H9 (cell line): ENCODE measurements around the gene APP. TPM values are rescaled to one million over a fixed set of nuclear protein-coding genes. Genes with fewer than 3 reads are reported as not detected.

Source experiments
- DNase-seq: peaks from one replicate; pipeline ENCODE4 v3.0.0-alpha.2; 2017
- H2AFZ ChIP-seq: one replicate; pipeline ENCODE4 v1.6.1; 2013; ENCODE audit warnings: mild to moderate bottlenecking, low read length, control low read depth, moderate library complexity
- H2AK5ac ChIP-seq: 2 replicates; pipeline ENCODE4 v1.6.1; 2013; ENCODE audit warnings: low read length, control low read depth, mixed read lengths; ENCODE audit not compliant: insufficient read length
- H2BK120ac ChIP-seq: one replicate; pipeline ENCODE4 v1.6.1; 2013; ENCODE audit warnings: low read depth, mild to moderate bottlenecking, low read length, control low read depth, inconsistent platforms; ENCODE audit not compliant: poor library complexity, severe bottlenecking
- H2BK12ac ChIP-seq: 2 replicates; pipeline ENCODE4 v1.6.1; 2013; ENCODE audit warnings: low read length, control low read depth, mixed read lengths, low read depth; ENCODE audit not compliant: insufficient read length
- H2BK15ac ChIP-seq: 2 replicates; pipeline ENCODE4 v1.6.1; 2013; ENCODE audit warnings: low read depth, low read length, control low read depth
- H2BK20ac ChIP-seq: one replicate; pipeline ENCODE4 v1.6.1; 2013; ENCODE audit warnings: low read depth, mild to moderate bottlenecking, low read length, control low read depth, inconsistent platforms; ENCODE audit not compliant: poor library complexity, severe bottlenecking
- H2BK5ac ChIP-seq: 2 replicates; pipeline ENCODE4 v1.6.1; 2013; ENCODE audit warnings: low read length, control low read depth, mixed read lengths; ENCODE audit not compliant: insufficient read length
- H3K14ac ChIP-seq: 2 replicates; pipeline ENCODE4 v1.6.1; 2013; ENCODE audit warnings: low read length, control low read depth; ENCODE audit not compliant: insufficient read depth
- H3K18ac ChIP-seq: 2 replicates; pipeline ENCODE4 v1.6.1; 2013; ENCODE audit warnings: low read depth, mild to moderate bottlenecking, mixed read lengths, low read length, control low read depth; ENCODE audit not compliant: insufficient read length
- H3K23ac ChIP-seq: 2 replicates; pipeline ENCODE4 v1.6.1; 2013; ENCODE audit warnings: low read length, control low read depth, mixed read lengths, low read depth; ENCODE audit not compliant: insufficient read length
- H3K23me2 ChIP-seq: 2 replicates; pipeline ENCODE4 v1.6.1; 2013; ENCODE audit warnings: low read depth, mild to moderate bottlenecking, mixed read lengths, low read length, control low read depth; ENCODE audit not compliant: insufficient read length, poor library complexity, severe bottlenecking
- H3K27ac ChIP-seq: 2 replicates; pipeline ENCODE4 v1.5.1; 2013; ENCODE audit warnings: low read length, control low read depth, mixed read lengths, low read depth; ENCODE audit not compliant: insufficient read length
- H3K27me3 ChIP-seq: 2 replicates; pipeline ENCODE4 v1.6.1; 2013; ENCODE audit warnings: low read length, control low read depth, inconsistent platforms; ENCODE audit not compliant: insufficient read depth
- H3K4ac ChIP-seq: 2 replicates; pipeline ENCODE4 v1.6.1; 2013; ENCODE audit warnings: low read depth, mild to moderate bottlenecking, control low read depth, inconsistent platforms, low read length, moderate library complexity
- H3K4me1 ChIP-seq: 2 replicates; pipeline ENCODE4 v1.6.1; 2013; ENCODE audit warnings: low read length, control low read depth, inconsistent platforms; ENCODE audit not compliant: insufficient read depth
- H3K4me2 ChIP-seq: 2 replicates; pipeline ENCODE4 v1.6.1; 2013; ENCODE audit warnings: low read length, control low read depth, mixed read lengths; ENCODE audit not compliant: insufficient read length, insufficient read depth
- H3K56ac ChIP-seq: 2 replicates; pipeline ENCODE4 v1.6.1; 2013; ENCODE audit warnings: low read depth, mild to moderate bottlenecking, mixed read lengths, low read length, control low read depth; ENCODE audit not compliant: insufficient read length
- H3K79me1 ChIP-seq: 2 replicates; pipeline ENCODE4 v1.6.1; 2013; ENCODE audit warnings: low read depth, mild to moderate bottlenecking, moderate library complexity, low read length, control low read depth, inconsistent platforms; ENCODE audit not compliant: insufficient read depth, poor library complexity, severe bottlenecking
- H3K79me2 ChIP-seq: 2 replicates; pipeline ENCODE4 v1.6.1; 2013; ENCODE audit warnings: low read length, control low read depth, inconsistent platforms; ENCODE audit not compliant: insufficient read depth
- H3K9ac ChIP-seq: 2 replicates; pipeline ENCODE4 v1.6.1; 2013; ENCODE audit warnings: low read length, control low read depth, mixed read lengths; ENCODE audit not compliant: insufficient read length; ENCODE audit errors: extremely low read depth
- H3K9me3 ChIP-seq: one replicate; pipeline ENCODE4 v1.6.1; 2013; ENCODE audit warnings: low read depth, low read length, inconsistent platforms; ENCODE audit not compliant: control insufficient read depth
- H3T11ph ChIP-seq: one replicate; pipeline ENCODE4 v1.6.1; 2013; ENCODE audit warnings: mild to moderate bottlenecking, low read length, control low read depth, inconsistent platforms
- H4K20me1 ChIP-seq: one replicate; pipeline ENCODE4 v1.6.1; 2013; ENCODE audit not compliant: control insufficient read depth, insufficient read length, insufficient read depth
- H4K5ac ChIP-seq: 2 replicates; pipeline ENCODE4 v1.6.1; 2013; ENCODE audit warnings: low read depth, mild to moderate bottlenecking, mixed read lengths, low read length, control low read depth; ENCODE audit not compliant: insufficient read length
- H4K8ac ChIP-seq: replicated peaks from 2 replicates; pipeline ENCODE4 v1.6.1; 2013; ENCODE audit warnings: low read length, control low read depth, mixed read lengths, low read depth; ENCODE audit not compliant: insufficient read length
- H4K91ac ChIP-seq: 2 replicates; pipeline ENCODE4 v1.6.1; 2013; ENCODE audit warnings: low read depth, mild to moderate bottlenecking, moderate library complexity, mixed read lengths, low read length, control low read depth; ENCODE audit not compliant: insufficient read length
- H3K27ac Mint-ChIP-seq, 3 experiments: 2 replicates in 2 of 3; 3 replicates in 1 of 3; pipeline ENCODE4 v1.8.0; 2020 to 2021; ENCODE audit warnings: mixed read lengths in 3 of 3, mild to moderate bottlenecking in 1 of 3, moderate library complexity in 1 of 3
- H3K27me3 Mint-ChIP-seq: 2 replicates; pipeline ENCODE4 v1.8.0; 2021; ENCODE audit warnings: low read depth, mild to moderate bottlenecking, moderate library complexity, mixed read lengths
- H3K36me3 Mint-ChIP-seq, 3 experiments: 2 replicates in 2 of 3; 3 replicates in 1 of 3; pipeline ENCODE4 v1.8.0; 2020 to 2021; ENCODE audit warnings: low read depth in 3 of 3, mixed read lengths in 3 of 3; ENCODE audit not compliant: insufficient read depth in 1 of 3
- H3K4me1 Mint-ChIP-seq, 2 experiments: 2 replicates each; pipeline ENCODE4 v1.8.0; 2020; ENCODE audit warnings: mixed read lengths in 2 of 2
- H3K4me3 Mint-ChIP-seq, 2 experiments: 2 replicates in 1 of 2; 3 replicates in 1 of 2; pipeline ENCODE4 v1.8.0; 2020 to 2021; ENCODE audit warnings: mild to moderate bottlenecking in 2 of 2, mixed read lengths in 2 of 2, moderate library complexity in 1 of 2
- H3K9me3 Mint-ChIP-seq, 2 experiments: 2 replicates in 1 of 2; 3 replicates in 1 of 2; pipeline ENCODE4 v1.8.0; 2020; ENCODE audit warnings: mild to moderate bottlenecking in 2 of 2, mixed read lengths in 2 of 2, moderate library complexity in 1 of 2
- CTCF ChIP-seq: fragments of 200-600 bp; sonication (generic); conservative IDR thresholded peaks from 3 replicates; pipeline ENCODE4 v1.8.0; 2021; ENCODE audit warnings: antibody characterized with exemption, mild to moderate bottlenecking
- WGBS: extraction: QIAGEN DNeasy Blood & Tissue Kit; methylation state at CpG from one replicate; pipeline ENCODE4 v1.1.7; 2013; ENCODE audit warnings: missing lambda C conversion rate, low lambda C conversion rate, mixed read lengths; ENCODE audit not compliant: insufficient read length; ENCODE audit errors: extremely low coverage; 5-methylcytosine and 5-hydroxymethylcytosine counted together
- total RNA-seq: library from RNA; stranded (reverse); gene quantifications from 2 replicates; pipeline ENCODE4 v1.2.1, GENCODE V29; 2021

APP gene
- total RNA-seq, 1 experiment from 2014 or later: 380 TPM

- Histone ChIP-seq H3K14ac (no peak overlapping the region), H3K79me1 (no peaks in the 10 kb centered on the region), H2BK12ac (no peak overlapping the region), H3K23ac (no peak overlapping the region), H3K79me2 (no peaks in the 10 kb centered on the region), H3K4ac (no peak overlapping the region), H2AK5ac (no peak overlapping the region), H2BK20ac (no peak overlapping the region), H4K8ac (no peak overlapping the region), H3K23me2 (no peaks in the 10 kb centered on the region), H4K5ac (no peak overlapping the region), H2BK5ac (no peak overlapping the region), H3T11ph (no peak overlapping the region), H3K18ac (no peak overlapping the region), H2BK120ac (no peak overlapping the region), H3K27me3 (no peaks in the 10 kb centered on the region), H4K91ac (no peak overlapping the region), H4K20me1 (no peaks in the 10 kb centered on the region), H3K9me3 (peaks cover 7% of the 10 kb centered on the region), H3K9ac (no peak overlapping the region), H3K56ac (no peak overlapping the region), H3K27ac (no peak overlapping the region), H3K4me2 (no peak overlapping the region), H2BK15ac (no peak overlapping the region), H3K4me1 (no peaks in the 10 kb centered on the region), H2AFZ (no peak overlapping the region)
- no peak overlapping the region for H3K27ac Mint-ChIP-seq
- DNase-seq: no peak
- no peak for TF ChIP-seq CTCF
- H3K4me3 Mint-ChIP-seq: no peak overlapping the region
- no peaks in the 10 kb centered on the region for H3K36me3 Mint-ChIP-seq
- H3K9me3 Mint-ChIP-seq: no peaks in the 10 kb centered on the region
- H3K27me3 Mint-ChIP-seq: no peaks in the 10 kb centered on the region
- no CpG with 5 or more reads among the region's 5 CpGs for WGBS
- no peaks in the 10 kb centered on the region for H3K4me1 Mint-ChIP-seq
These were observed 311.2 kb downstream of the APP start for GRCh38 chr21:25859235-25859929.
